Measurements from ENCODE around the gene POGLUT3.

POGLUT3 gene

GRCh38 chr11:108500721-108501120, 2.5 kb upstream of the POGLUT3 start:
- DNase-seq (ENCODE audit: low spot score): no peak

DNA sequence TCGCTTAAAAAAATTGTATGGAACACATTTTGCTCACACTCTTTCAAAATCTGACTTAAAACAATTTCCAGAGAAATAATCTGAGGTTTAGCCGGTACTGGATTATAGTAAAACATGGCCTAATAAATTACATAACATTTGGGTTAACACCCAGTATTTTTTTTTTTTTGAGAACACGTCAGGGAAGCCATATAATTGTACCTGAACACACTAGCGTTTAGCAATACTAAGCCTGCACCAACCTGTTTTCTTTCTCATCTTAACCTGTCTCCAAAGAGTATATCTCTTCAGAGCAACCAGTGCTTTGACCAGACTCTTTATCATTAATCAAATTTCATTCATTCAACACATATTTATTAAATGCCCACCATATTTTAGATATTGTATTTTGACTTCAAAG, 2.0 kb upstream of the POGLUT3 start:
- DNase-seq (ENCODE audit: low spot score): no peak

GRCh38 chr11:108498816-108499408, 728 bp upstream of the POGLUT3 start:
- DNase-seq (ENCODE audit: low spot score): no peak

- peak; percentile 95 for DNase-seq (ENCODE audit: low spot score)
Measured at GRCh38 chr11:108497317-108498045, 703 bp downstream of the POGLUT3 start.

- peak; percentile 20 for DNase-seq (ENCODE audit: low spot score)
Measured at GRCh38 chr11:108496643-108497256, 1.4 kb downstream of the POGLUT3 start.

GRCh38 chr11:108495326-108495725, 2.9 kb downstream of the POGLUT3 start:
- no peak for DNase-seq (ENCODE audit: low spot score)

GRCh38 chr11:108494182-108494581, 4.0 kb downstream of the POGLUT3 start:
- DNase-seq (ENCODE audit: low spot score): no peak

DNA sequence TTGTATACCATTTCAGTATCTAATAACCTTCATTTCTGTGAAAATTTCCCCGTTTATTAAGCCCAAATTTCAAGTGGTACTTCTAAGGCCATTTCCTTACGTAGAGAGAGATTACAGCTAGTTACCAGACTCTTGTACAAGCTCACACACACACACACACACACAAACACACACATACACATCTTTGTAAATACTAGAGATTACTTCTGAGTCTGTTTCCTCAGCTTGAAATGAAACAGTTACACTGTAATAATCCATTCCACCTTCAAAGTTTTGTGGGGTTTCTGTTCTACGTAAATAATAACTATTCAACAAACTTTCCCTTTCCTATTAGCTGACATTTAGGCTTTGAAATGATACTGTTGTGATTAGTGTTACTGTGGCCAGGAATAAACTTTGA, 6.2 kb downstream of the POGLUT3 start:
- DNase-seq (ENCODE audit: low spot score): no peak

DNA sequence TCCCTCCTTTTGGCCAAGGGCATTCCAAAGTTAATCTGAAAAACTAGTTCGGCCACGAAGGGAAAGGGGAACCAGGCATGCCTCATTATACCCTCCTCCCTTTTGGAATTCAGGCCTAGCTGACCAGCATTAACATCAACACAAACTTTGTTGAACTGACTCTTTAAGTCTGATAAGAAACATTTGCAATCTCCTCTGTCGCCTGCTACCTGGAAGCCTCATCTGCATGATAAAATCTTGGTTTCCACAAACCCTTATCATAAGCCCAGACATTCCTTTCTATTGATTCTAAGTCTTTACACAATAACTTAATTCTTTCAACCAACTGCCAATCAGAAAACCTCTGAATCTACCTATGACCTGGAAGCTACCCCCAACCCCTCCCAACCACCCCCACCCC, 11.4 kb downstream of the POGLUT3 start:
- DNase-seq (ENCODE audit: low spot score): no peak

GRCh38 chr11:108486331-108486730, 11.9 kb downstream of the POGLUT3 start:
- no peak for DNase-seq (ENCODE audit: low spot score)

DNA sequence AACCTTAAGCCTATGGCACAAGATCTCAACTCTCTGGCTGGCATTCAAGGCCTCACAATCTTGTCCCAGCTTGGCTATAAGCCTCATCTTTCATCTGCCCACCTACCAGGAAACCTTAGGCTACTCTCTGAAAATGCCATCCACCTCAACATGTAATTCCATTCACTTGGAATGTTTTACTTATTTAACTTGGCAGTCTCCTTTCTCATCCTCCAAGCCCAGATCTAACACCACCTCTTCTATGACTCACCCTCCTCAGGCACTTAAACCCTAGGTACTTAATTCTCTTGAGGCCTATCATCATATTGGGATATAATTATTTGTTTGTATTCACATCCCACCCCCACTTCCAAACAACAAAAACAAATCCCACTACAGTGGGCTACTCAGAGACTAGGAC, 15.0 kb downstream of the POGLUT3 start:
- DNase-seq (ENCODE audit: low spot score): peak; percentile 14

DNA sequence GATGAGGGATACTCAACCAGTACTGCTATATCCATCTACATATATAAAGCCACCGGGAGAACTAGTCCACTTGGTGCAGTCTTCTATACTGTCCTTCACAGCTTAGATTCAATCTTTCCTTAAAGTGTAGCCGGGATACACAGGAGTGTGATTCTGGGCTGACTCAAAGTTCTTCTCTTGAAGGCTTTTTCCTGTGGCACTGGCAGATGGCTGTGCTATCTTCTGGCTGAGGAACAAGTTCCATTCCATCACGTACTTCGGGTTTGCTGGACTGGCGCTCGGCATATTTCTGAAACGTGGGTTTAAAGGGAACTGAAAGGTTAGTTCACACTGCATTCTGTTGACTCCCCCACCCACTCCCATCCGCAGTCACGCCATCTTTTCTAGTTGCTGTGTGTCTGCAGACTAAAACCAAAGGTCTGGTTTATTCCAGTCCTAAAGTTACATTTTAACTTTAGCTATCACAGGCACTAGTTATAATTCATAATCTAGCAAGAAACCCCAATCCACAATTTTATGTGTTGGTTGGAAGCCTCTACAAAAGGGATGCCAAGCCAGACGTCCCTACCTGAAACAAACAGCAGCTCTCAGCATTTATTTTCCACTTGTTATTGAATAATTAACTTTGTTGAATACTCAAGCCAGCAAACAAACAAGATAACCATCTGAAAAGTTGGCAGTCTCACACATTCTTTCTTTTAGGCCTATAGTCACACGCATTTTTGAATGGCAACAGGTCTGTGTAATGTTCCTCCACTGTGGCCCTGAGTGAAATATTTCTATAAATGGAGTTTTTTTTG, 23.3 kb downstream of the POGLUT3 start:
- no peak for DNase-seq (ENCODE audit: low spot score)

- no peak for DNase-seq (ENCODE audit: low spot score)
Measured at GRCh38 chr11:108472681-108473080, 25.5 kb downstream of the POGLUT3 start.

DNA sequence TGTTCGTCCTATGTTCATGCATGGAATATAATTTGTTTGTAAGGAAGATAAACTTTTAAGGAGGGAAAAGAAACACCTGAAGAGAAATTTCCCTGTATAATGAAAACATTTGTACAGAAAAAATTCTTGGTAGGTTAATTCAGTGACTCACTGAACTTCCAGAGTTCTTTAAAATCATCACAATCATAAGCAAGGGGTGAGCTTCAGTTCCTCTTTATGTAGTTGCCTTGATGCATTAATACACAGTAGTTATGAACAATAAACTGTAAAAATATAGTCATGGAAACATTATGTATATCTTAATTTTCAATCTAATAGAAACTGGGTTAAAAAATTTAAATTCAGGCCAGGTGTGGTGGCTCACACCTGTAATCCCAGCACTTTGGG, 29.7 kb downstream of the POGLUT3 start:
- DNase-seq (ENCODE audit: low spot score): no peak

GRCh38 chr11:108467091-108467823, 30.9 kb downstream of the POGLUT3 start, which contains the start of gene C11orf65:
Gene C11orf65, minus strand, starts transcription at chr11:108467529. Its CDS starts 5,970 bp downstream, at chr11:108461559.
- DNase-seq (ENCODE audit: low spot score): peak; percentile 98

GRCh38 chr11:108466405-108466804, 31.8 kb downstream of the POGLUT3 start:
- no peak for DNase-seq (ENCODE audit: low spot score)

GRCh38 chr11:108453207-108453835, 44.9 kb downstream of the POGLUT3 start:
- DNase-seq (ENCODE audit: low spot score): no peak

Data from AG20443 (cell line).